SU-DHL-6 (cell line): ENCODE data around the gene TDP1.

Experiments
- EZH2phosphoT487 ChIP-seq: fragments of 200-600 bp; sonication (generic), shearing (Covaris generic); conservative IDR thresholded peaks from 2 replicates; pipeline ENCODE4 v1.6.1; 2018; ENCODE audit warnings: mild to moderate bottlenecking, antibody characterized with exemption, low read length, moderate library complexity, mixed read lengths
- TF ChIP-seq, protein P1 (sequence below): fragments of 200-600 bp; sonication (generic); IDR thresholded peaks from one replicate; pipeline ENCODE4 v1.5.1; 2017; ENCODE audit warnings: antibody characterized with exemption, mild to moderate bottlenecking, low read length, moderate library complexity; ENCODE audit not compliant: insufficient read depth, poor library complexity, severe bottlenecking

DNA sequence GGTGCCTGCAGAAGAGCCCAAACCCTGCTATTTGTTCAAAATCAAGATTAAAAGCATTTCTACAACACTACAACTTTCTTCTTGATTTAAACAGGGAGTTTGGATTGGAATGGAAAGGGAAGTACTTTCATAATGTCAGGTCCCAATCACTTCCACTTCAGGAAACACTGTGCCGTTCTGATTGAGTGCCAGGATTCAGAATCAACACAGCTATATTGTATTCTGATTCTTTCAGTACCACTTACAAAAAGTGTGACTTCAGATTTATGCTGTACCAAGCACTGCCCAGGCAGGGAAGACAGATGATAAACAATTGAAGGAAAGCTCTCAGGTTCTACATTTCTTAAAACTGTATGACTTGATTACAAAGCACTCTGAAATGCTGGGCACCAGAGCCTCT is 3.2 kb downstream of the TDP1 start:
- TF ChIP-seq, protein P1, sequence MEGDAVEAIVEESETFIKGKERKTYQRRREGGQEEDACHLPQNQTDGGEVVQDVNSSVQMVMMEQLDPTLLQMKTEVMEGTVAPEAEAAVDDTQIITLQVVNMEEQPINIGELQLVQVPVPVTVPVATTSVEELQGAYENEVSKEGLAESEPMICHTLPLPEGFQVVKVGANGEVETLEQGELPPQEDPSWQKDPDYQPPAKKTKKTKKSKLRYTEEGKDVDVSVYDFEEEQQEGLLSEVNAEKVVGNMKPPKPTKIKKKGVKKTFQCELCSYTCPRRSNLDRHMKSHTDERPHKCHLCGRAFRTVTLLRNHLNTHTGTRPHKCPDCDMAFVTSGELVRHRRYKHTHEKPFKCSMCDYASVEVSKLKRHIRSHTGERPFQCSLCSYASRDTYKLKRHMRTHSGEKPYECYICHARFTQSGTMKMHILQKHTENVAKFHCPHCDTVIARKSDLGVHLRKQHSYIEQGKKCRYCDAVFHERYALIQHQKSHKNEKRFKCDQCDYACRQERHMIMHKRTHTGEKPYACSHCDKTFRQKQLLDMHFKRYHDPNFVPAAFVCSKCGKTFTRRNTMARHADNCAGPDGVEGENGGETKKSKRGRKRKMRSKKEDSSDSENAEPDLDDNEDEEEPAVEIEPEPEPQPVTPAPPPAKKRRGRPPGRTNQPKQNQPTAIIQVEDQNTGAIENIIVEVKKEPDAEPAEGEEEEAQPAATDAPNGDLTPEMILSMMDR = no peak
- no peak for TF ChIP-seq EZH2phosphoT487
